Endothelial cell of umbilical vein (primary cell): ENCODE measurements around the gene HESX1. TPM values are rescaled to one million over a fixed set of nuclear protein-coding genes. Genes with fewer than 3 reads are reported as not detected.

ENCODE experiments used
- BruUV-seq: library from RNA; stranded (reverse); fragments of 400-500 nt; replicated peaks from 2 replicates; lab custom pipeline; 2021; lab: Mats Ljungman, UMichigan
- CTCF ChIA-PET: fragments of 300-600, 350-600 bp; sonication (Branson Sonifier 250); formaldehyde crosslinking; loops from one replicate; lab custom pipeline; 2021; ENCODE audit warnings: antibody characterized with exemption, inconsistent platforms; lab: Charles Lee
- POLR2A ChIA-PET: fragments of 300-600, 350-600 bp; sonication (Branson Sonifier 250); formaldehyde crosslinking; loops from one replicate; lab custom pipeline; 2021; ENCODE audit warnings: antibody characterized with exemption, inconsistent platforms; lab: Charles Lee
- DNase-seq: peaks from one replicate; pipeline ENCODE4 v3.0.0-alpha.2; 2011; ENCODE audit warnings: low read depth, low spot score
- FAIRE-seq: peaks from 2 replicates; lab custom pipeline; 2011; peaks lifted over from hg19 to GRCh38; lab: Jason Lieb, UNC
- H2AFZ ChIP-seq: 2 replicates; pipeline ENCODE4 v1.6.0; 2012; ENCODE audit warnings: low read depth, low read length, control low read depth, inconsistent platforms
- H3K27ac ChIP-seq: 2 replicates; pipeline ENCODE4 v1.5.1; 2011; ENCODE audit warnings: low read depth, mild to moderate bottlenecking, control low read depth, low read length, moderate library complexity; ENCODE audit not compliant: insufficient read depth
- H3K27me3 ChIP-seq, 2 experiments: 2 replicates each; pipeline versions ENCODE4 v1.6.0 to v1.6.1; 2011; ENCODE audit warnings: low read length in 2 of 2, mixed read lengths in 1 of 2; ENCODE audit not compliant: control insufficient read depth in 2 of 2, insufficient read depth in 2 of 2
- H3K36me3 ChIP-seq, 2 experiments: 2 replicates in 1 of 2; 3 replicates in 1 of 2; pipeline ENCODE4 v1.5.1; 2011; ENCODE audit warnings: low read length in 2 of 2, mild to moderate bottlenecking in 1 of 2, moderate library complexity in 1 of 2; ENCODE audit not compliant: control insufficient read depth in 2 of 2, insufficient read depth in 2 of 2; ENCODE audit errors: extremely low read depth in 1 of 2
- H3K4me1 ChIP-seq: 3 replicates; pipeline ENCODE4 v1.5.1; 2011; ENCODE audit warnings: mild to moderate bottlenecking, low read length; ENCODE audit not compliant: control insufficient read depth, insufficient read depth; ENCODE audit errors: extremely low read depth
- H3K4me2 ChIP-seq: 2 replicates; pipeline ENCODE4 v1.6.1; 2011; ENCODE audit warnings: low read length, control low read depth, mixed read lengths; ENCODE audit not compliant: insufficient read depth
- H3K4me3 ChIP-seq, 3 experiments: fragments of 200-600 bp in 1 of 3; sonication (generic), shearing (Covaris generic) in 1 of 3; replicated peaks in 1 of 3; 2 replicates each; pipeline ENCODE4 v1.5.1; 2011 to 2016; ENCODE audit warnings: control low read depth in 3 of 3, low read length in 3 of 3, mild to moderate bottlenecking in 2 of 3, inconsistent platforms in 1 of 3, low read depth in 1 of 3, moderate library complexity in 1 of 3; ENCODE audit not compliant: insufficient read depth in 1 of 3
- H3K79me2 ChIP-seq: 2 replicates; pipeline ENCODE4 v1.6.0; 2012; ENCODE audit warnings: low read length, inconsistent platforms; ENCODE audit not compliant: control insufficient read depth, insufficient read depth
- H3K9ac ChIP-seq: replicated peaks from 2 replicates; pipeline ENCODE3; 2011; ENCODE audit warnings: low read length, control low read depth; ENCODE audit not compliant: insufficient read depth; ENCODE audit errors: extremely low read depth
- H3K9me1 ChIP-seq: replicated peaks from 3 replicates; pipeline ENCODE4 v1.6.0; 2011; ENCODE audit warnings: mild to moderate bottlenecking, low read length; ENCODE audit not compliant: control insufficient read depth, insufficient read depth; ENCODE audit errors: extremely low read depth
- H3K9me3 ChIP-seq: replicated peaks from 2 replicates; pipeline ENCODE4 v1.5.1; 2012; ENCODE audit warnings: low read length, inconsistent platforms; ENCODE audit not compliant: control insufficient read depth, insufficient read depth
- H4K20me1 ChIP-seq: replicated peaks from 2 replicates; pipeline ENCODE3; 2011; ENCODE audit warnings: mild to moderate bottlenecking, low read length; ENCODE audit not compliant: control insufficient read depth, insufficient read depth; ENCODE audit errors: extremely low read depth
- FOS ChIP-seq: IDR thresholded peaks from 2 replicates; pipeline ENCODE4 v1.6.1; 2011; ENCODE audit warnings: mild to moderate bottlenecking, low read length, moderate library complexity, borderline replicate concordance; ENCODE audit not compliant: insufficient read depth
- GATA2 ChIP-seq: IDR thresholded peaks from 2 replicates; pipeline ENCODE4 v1.7.0; 2011; ENCODE audit warnings: low read depth, mild to moderate bottlenecking, moderate library complexity, mixed read lengths, low read length; ENCODE audit not compliant: insufficient read length, insufficient read depth
- JUN ChIP-seq: IDR thresholded peaks from 2 replicates; pipeline ENCODE4 v1.6.1; 2011; ENCODE audit warnings: borderline replicate concordance, low read depth; ENCODE audit not compliant: insufficient read length, insufficient read depth
- MAX ChIP-seq: IDR thresholded peaks from 2 replicates; pipeline ENCODE4 v1.6.1; 2011; ENCODE audit not compliant: insufficient read depth, insufficient read length
- MYC ChIP-seq: IDR thresholded peaks from one replicate; pipeline ENCODE4 v1.6.1; 2011; ENCODE audit warnings: mild to moderate bottlenecking, low read depth, low read length
- POLR2A ChIP-seq: IDR thresholded peaks from 2 replicates; pipeline ENCODE4 v1.6.1; 2012; ENCODE audit warnings: low read depth, mild to moderate bottlenecking, control low read depth, low read length
- POLR2AphosphoS5 ChIP-seq: IDR thresholded peaks from 2 replicates; pipeline ENCODE4 v1.6.1; 2012; ENCODE audit warnings: low read depth, mild to moderate bottlenecking, control low read depth, low read length, moderate library complexity; ENCODE audit not compliant: insufficient read depth
- dilution Hi-C: fragments of 300-500 bp; cut with MboI; formaldehyde crosslinking; loops from one replicate; pipeline ENCODE4 v1.15.0; 2019; ENCODE audit warnings: low sequenced_read_pairs; ENCODE audit not compliant: extremely low pct_ligation_motif_present
- intact Hi-C: fragments of 100-400 bp; cut with micrococcal nuclease; formaldehyde crosslinking; loops from one replicate; pipeline ENCODE4 v1.10.0; 2022
- polyA plus RNA-seq, 4 experiments: library from polyadenylated mRNA; depleted of rRNA in 3 of 4; stranded (reverse) in 3 of 4; unstranded in 1 of 4; fragments of >200 nt; gene quantifications; 2 replicates each; pipeline versions ENCODE4 v1.2.1 to v1.2.3, GENCODE V29; 2011 to 2012; ENCODE audit warnings: missing spikeins in 1 of 4
- total RNA-seq: library from RNA; stranded (reverse); gene quantifications from 2 replicates; pipeline ENCODE4 v1.2.3, GENCODE V29; 2021

Gene HESX1
- total and polyA plus RNA-seq, 2 donors (not counting 3 experiments of a cell fraction or from before 2014, with no cell fraction given) = 0.21 to 0.58 TPM

- Histone ChIP-seq H3K36me3 (no peaks in the 10 kb centered on the region), H3K4me3 (peak within 1 kb of the TSS; percentile 85 to 98 (median 88)), H3K79me2 (peaks cover 34% of the 10 kb centered on the region), H3K27ac (peak within 1 kb of the TSS; percentile 75), H3K4me2 (peak within 1 kb of the TSS; percentile 99), H3K9ac (peak within 1 kb of the TSS; percentile 89), H3K27me3 (no peaks in the 10 kb centered on the region), H3K9me1 (no peaks in the 10 kb centered on the region), H4K20me1 (no peaks in the 10 kb centered on the region), H3K9me3 (no peaks in the 10 kb centered on the region), H3K4me1 (peaks cover 18% of the 10 kb centered on the region), H2AFZ (peak within 1 kb of the TSS; percentile 88)
- POLR2A ChIA-PET = no interaction called here
- FAIRE-seq (peak; percentile 72), DNase-seq (peak; percentile 94)
- intact Hi-C loops (loop anchor here (2.0 to 5.0 kb wide), 5 partner anchors 31 to 370 kb away; partner anchors contain the start of genes ARF4 and PDE12), dilution Hi-C loops (no loop called here)
- TSS peak; percentile 78 for BruUV-seq
- CTCF ChIA-PET = interaction anchor here (1.2 to 3.0 kb wide), 3 partner anchors 33 to 170 kb away, joined by 3 to 13 read pairs (median 7); no protein-coding TSS in a partner anchor
- TF ChIP-seq POLR2A (peak; percentile 84), JUN (no peak), GATA2 (no peak), POLR2AphosphoS5 (peak; percentile 86), FOS (no peak), MYC (no peak), MAX (peak; percentile 8)
Observed at GRCh38 chr3:57227204-57227929, 27.6 kb upstream of the HESX1 start, which contains the start of gene APPL1. TSS of gene APPL1 (plus strand) at chr3:57227729. CDS start at chr3:57227884, 155 bp downstream.
